Neuronal stem cell (in vitro differentiated cells): ENCODE data around the gene OR52N5.

ENCODE experiments used
- DNase-seq: peaks from one replicate; pipeline ENCODE4 v3.0.0-alpha.2; 2013; ENCODE audit warnings: low spot score
- H2AFZ ChIP-seq: one replicate; pipeline ENCODE4 v1.6.1; 2013; ENCODE audit warnings: mild to moderate bottlenecking, low read length, inconsistent platforms
- H2AK5ac ChIP-seq: 2 replicates; pipeline ENCODE4 v1.6.1; 2013; ENCODE audit warnings: low read depth, mild to moderate bottlenecking, inconsistent platforms, low read length, moderate library complexity, mixed read lengths
- H2BK120ac ChIP-seq: 2 replicates; pipeline ENCODE4 v1.6.1; 2013; ENCODE audit warnings: low read depth, mild to moderate bottlenecking, inconsistent platforms, low read length, moderate library complexity, mixed read lengths
- H2BK12ac ChIP-seq: one replicate; pipeline ENCODE4 v1.6.1; 2013; ENCODE audit warnings: low read length, inconsistent platforms
- H2BK15ac ChIP-seq: 2 replicates; pipeline ENCODE4 v1.6.1; 2013; ENCODE audit warnings: mild to moderate bottlenecking, low read length, inconsistent platforms, mixed read lengths
- H2BK5ac ChIP-seq: one replicate; pipeline ENCODE4 v1.6.1; 2013; ENCODE audit warnings: inconsistent platforms, mild to moderate bottlenecking, low read length, moderate library complexity
- H3K14ac ChIP-seq: one replicate; pipeline ENCODE4 v1.6.1; 2013; ENCODE audit warnings: low read length, inconsistent platforms
- H3K18ac ChIP-seq: 2 replicates; pipeline ENCODE4 v1.6.1; 2013; ENCODE audit warnings: low read length, inconsistent platforms
- H3K23ac ChIP-seq: 2 replicates; pipeline ENCODE4 v1.6.1; 2013; ENCODE audit warnings: low read depth, mild to moderate bottlenecking, mixed read lengths, low read length, inconsistent platforms; ENCODE audit not compliant: poor library complexity
- H3K27ac ChIP-seq: replicated peaks from 3 replicates; pipeline ENCODE4 v1.5.1; 2013; ENCODE audit warnings: low read length, inconsistent platforms
- H3K27me3 ChIP-seq, 3 experiments: 2 replicates each; pipeline ENCODE4 v1.6.1; 2013; ENCODE audit warnings: low read length in 3 of 3, mild to moderate bottlenecking in 2 of 3, inconsistent platforms in 1 of 3, low read depth in 1 of 3, mixed read lengths in 1 of 3, moderate library complexity in 1 of 3; ENCODE audit not compliant: control insufficient read depth in 3 of 3, insufficient read depth in 3 of 3
- H3K36me3 ChIP-seq, 2 donors: replicated peaks in 1 of 2; 2 replicates each; pipeline ENCODE4 v1.6.1; 2013; ENCODE audit warnings: low read length in 2 of 2; ENCODE audit not compliant: control insufficient read depth in 2 of 2, insufficient read depth in 2 of 2
- H3K4ac ChIP-seq: 2 replicates; pipeline ENCODE4 v1.6.1; 2013; ENCODE audit warnings: inconsistent platforms, mild to moderate bottlenecking, low read length, moderate library complexity
- H3K4me1 ChIP-seq, 2 donors: 1 replicate in 1 of 2; 2 replicates in 1 of 2; pipeline ENCODE4 v1.6.1; 2013; ENCODE audit warnings: low read length in 2 of 2, low read depth in 1 of 2; ENCODE audit not compliant: control insufficient read depth in 2 of 2, insufficient read depth in 1 of 2
- H3K4me2 ChIP-seq: one replicate; pipeline ENCODE4 v1.6.1; 2013; ENCODE audit warnings: mild to moderate bottlenecking, low read length, inconsistent platforms; ENCODE audit not compliant: insufficient read depth, poor library complexity, severe bottlenecking
- H3K4me3 ChIP-seq, 2 donors: 2 replicates each; pipeline ENCODE4 v1.5.1; 2013; ENCODE audit warnings: low read length in 2 of 2, mild to moderate bottlenecking in 2 of 2, inconsistent platforms in 1 of 2, moderate library complexity in 1 of 2
- H3K79me1 ChIP-seq: one replicate; pipeline ENCODE4 v1.6.1; 2013; ENCODE audit warnings: low read depth, mild to moderate bottlenecking, inconsistent platforms, low read length, moderate library complexity
- H3K9ac ChIP-seq: one replicate; pipeline ENCODE4 v1.6.1; 2013; ENCODE audit warnings: mild to moderate bottlenecking, low read depth, low read length, inconsistent platforms; ENCODE audit not compliant: poor library complexity
- H3K9me3 ChIP-seq, 2 donors: replicated peaks in 1 of 2; 2 replicates each; pipeline versions ENCODE3 to v1.6.1; 2013; ENCODE audit warnings: low read length in 2 of 2, mild to moderate bottlenecking in 2 of 2, inconsistent platforms in 1 of 2, low read depth in 1 of 2, mixed read lengths in 1 of 2, moderate library complexity in 1 of 2; ENCODE audit not compliant: control insufficient read depth in 2 of 2, insufficient read depth in 1 of 2
- H4K8ac ChIP-seq: one replicate; pipeline ENCODE4 v1.6.1; 2013; ENCODE audit warnings: low read depth, mild to moderate bottlenecking, inconsistent platforms, low read length, moderate library complexity
- H4K91ac ChIP-seq: one replicate; pipeline ENCODE4 v1.6.1; 2013; ENCODE audit warnings: low read length, low read depth, mild to moderate bottlenecking, inconsistent platforms; ENCODE audit not compliant: poor library complexity
- WGBS, 2 donors: extraction: QIAGEN DNeasy Blood & Tissue Kit; methylation state at CpG; one replicate each; pipeline ENCODE4 v1.1.7; 2013; ENCODE audit warnings: missing lambda C conversion rate in 2 of 2, mixed read lengths in 1 of 2; ENCODE audit not compliant: insufficient read length in 2 of 2, insufficient replicate concordance in 1 of 2; ENCODE audit errors: extremely low coverage in 2 of 2; 5-methylcytosine and 5-hydroxymethylcytosine counted together

Gene OR52N5

DNA sequence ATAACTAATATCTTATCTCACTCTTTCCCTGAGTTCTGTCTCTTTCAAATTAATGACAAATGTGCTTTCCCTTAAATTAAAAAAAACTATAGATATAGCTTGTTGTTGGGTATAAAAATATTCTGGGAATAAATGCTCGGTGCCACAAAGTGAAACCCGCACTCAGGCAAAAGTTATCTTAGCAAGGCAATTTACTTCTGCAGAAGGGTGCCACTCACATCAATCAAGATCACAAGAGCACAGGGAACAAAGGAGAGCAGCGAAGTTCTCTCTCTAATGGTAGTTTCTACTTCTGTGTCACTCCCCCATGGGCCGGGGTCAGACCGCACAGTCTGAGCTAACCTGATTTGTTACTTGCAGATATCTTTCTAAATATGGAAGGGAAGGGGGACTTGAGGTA is 20.8 kb upstream of the OR52N5 start:
- no peak overlapping the region for H3K4me3 ChIP-seq
- H3K9ac ChIP-seq = no peak overlapping the region
- H3K9me3 ChIP-seq = no peaks in the 10 kb centered on the region
- no peak overlapping the region for H2AFZ ChIP-seq
- H3K23ac ChIP-seq = no peak overlapping the region
- H3K27me3 ChIP-seq = no peaks in the 10 kb centered on the region
- no peak overlapping the region for H3K4ac ChIP-seq
- no peak overlapping the region for H3K18ac ChIP-seq
- H3K79me1 ChIP-seq = no peaks in the 10 kb centered on the region
- WGBS, 2 donors = no CpG with 5 or more reads among the region's 5 CpGs
- H2BK120ac ChIP-seq = no peak overlapping the region
- H3K4me1 ChIP-seq = peaks cover 0 to 3% of the 10 kb centered on the region in 2 donors
- H2BK15ac ChIP-seq = no peak overlapping the region
- H4K8ac ChIP-seq = no peak overlapping the region
- no peak overlapping the region for H3K4me2 ChIP-seq
- H2BK12ac ChIP-seq = no peak overlapping the region
- no peak overlapping the region for H2BK5ac ChIP-seq
- H3K36me3 ChIP-seq = no peaks in the 10 kb centered on the region
- no peak overlapping the region for H3K27ac ChIP-seq
- no peak for DNase-seq
- no peak overlapping the region for H2AK5ac ChIP-seq
- no peak overlapping the region for H3K14ac ChIP-seq
- no peak overlapping the region for H4K91ac ChIP-seq

DNA sequence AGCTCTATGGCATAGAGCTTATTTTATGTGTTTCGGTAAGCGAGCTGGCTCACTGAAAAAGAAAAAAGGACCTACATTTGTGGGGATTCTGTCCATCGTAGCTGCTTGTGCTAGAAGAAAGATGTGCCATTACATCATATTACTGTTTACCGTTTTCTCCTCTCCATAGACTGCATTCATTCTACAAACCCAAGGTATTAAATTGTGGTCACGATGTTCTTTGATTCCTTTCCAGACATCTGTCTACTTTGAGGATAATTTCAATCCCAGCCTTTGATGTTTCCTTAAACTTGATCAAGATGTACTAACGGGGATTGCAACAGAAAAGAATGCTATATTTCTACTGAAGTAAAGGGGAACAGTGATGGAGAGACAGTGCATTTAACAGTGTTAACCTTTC is 13.4 kb upstream of the OR52N5 start:
- Histone ChIP-seq H3K4me2 (no peak overlapping the region), H4K8ac (no peak overlapping the region), H3K18ac (no peak overlapping the region), H3K4me1 (no peaks in the 10 kb centered on the region), H3K27ac (no peak overlapping the region), H3K9ac (no peak overlapping the region), H2AFZ (no peak overlapping the region), H2BK15ac (no peak overlapping the region), H3K79me1 (no peaks in the 10 kb centered on the region), H2BK12ac (no peak overlapping the region), H3K4ac (no peak overlapping the region), H4K91ac (no peak overlapping the region), H2BK5ac (no peak overlapping the region), H3K36me3 (no peaks in the 10 kb centered on the region), H3K9me3 (no peaks in the 10 kb centered on the region), H3K4me3 (no peak overlapping the region), H3K14ac (no peak overlapping the region), H2BK120ac (no peak overlapping the region), H3K23ac (no peak overlapping the region), H3K27me3 (no peaks in the 10 kb centered on the region), H2AK5ac (no peak overlapping the region)
- no peak for DNase-seq
- WGBS, 2 donors = no CpG with 5 or more reads among the region's 6 CpGs

DNA sequence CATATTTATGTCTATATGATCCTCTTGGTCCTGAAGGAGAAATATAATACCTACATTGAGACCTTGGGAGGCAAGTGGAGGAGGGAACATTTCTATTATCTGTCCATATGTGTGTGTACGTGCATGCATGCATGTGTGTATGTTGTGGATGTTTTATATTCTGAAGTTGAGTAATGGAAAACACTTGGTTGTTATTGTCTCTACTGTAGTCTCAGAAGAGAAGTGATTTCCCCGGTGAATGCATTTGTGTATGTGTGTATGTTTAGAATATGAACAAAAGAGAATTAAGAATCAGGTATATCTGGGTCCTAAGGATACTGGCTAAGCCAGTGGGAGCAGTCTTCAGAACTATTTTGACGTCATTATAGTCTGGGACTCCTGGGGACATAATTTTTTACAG is 8.0 kb upstream of the OR52N5 start, which contains the start of gene OR52N1:
OR52N1 (minus strand) TSS at position 101 of the 400 bp plus-strand sequence. CDS start 2,449 bp downstream, outside the sequence.
- H4K8ac ChIP-seq = no peak within 1 kb of the TSS
- no peak for DNase-seq
- no CpG with 5 or more reads among the region's 3 CpGs for WGBS, 2 donors

DNA sequence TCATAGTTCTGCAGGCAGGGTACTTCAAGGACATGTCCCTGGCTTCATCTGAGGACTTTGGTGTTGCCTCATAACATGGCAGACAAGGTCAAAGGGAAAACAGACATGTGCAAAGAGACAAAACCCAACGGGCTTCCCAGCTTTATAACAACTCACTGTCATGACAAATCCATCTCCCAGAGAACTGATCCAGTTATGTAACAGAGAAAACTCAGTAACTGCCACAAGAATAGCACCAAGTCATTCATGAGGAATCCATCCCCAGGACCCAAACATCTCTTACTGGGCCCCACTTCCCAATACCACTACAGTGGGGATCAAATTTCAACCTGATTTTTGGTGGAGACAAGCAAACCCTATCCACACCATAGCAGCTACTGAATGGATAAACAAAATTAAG is 16.1 kb downstream of the OR52N5 start:
- Histone ChIP-seq H3K18ac (no peak overlapping the region), H3K14ac (no peak overlapping the region), H3K27ac (no peak overlapping the region), H3K36me3 (no peaks in the 10 kb centered on the region), H2BK12ac (no peak overlapping the region), H3K23ac (no peak overlapping the region), H3K9ac (no peak overlapping the region), H3K4ac (no peak overlapping the region), H3K4me2 (no peak overlapping the region), H2AFZ (no peak overlapping the region), H2BK15ac (no peak overlapping the region), H4K91ac (no peak overlapping the region), H3K79me1 (no peaks in the 10 kb centered on the region), H3K27me3 (no peaks in the 10 kb centered on the region), H4K8ac (no peak overlapping the region), H2AK5ac (no peak overlapping the region), H3K9me3 (no peaks in the 10 kb centered on the region), H3K4me1 (no peaks in the 10 kb centered on the region), H2BK120ac (no peak overlapping the region), H2BK5ac (no peak overlapping the region), H3K4me3 (no peak overlapping the region)
- no CpG with 5 or more reads among the region's 1 CpG for WGBS, 2 donors
- DNase-seq = no peak

More for the DNA sequence above, 8.0 kb upstream of the OR52N5 start, which contains the start of gene OR52N1:
- Histone ChIP-seq H3K4me2 (no peak within 1 kb of the TSS), H4K91ac (no peak within 1 kb of the TSS), H3K14ac (no peak within 1 kb of the TSS), H2BK12ac (no peak within 1 kb of the TSS), H2BK120ac (no peak within 1 kb of the TSS), H3K9ac (no peak within 1 kb of the TSS), H3K4me3 (no peak within 1 kb of the TSS), H3K23ac (no peak within 1 kb of the TSS), H3K4me1 (no peaks in the 10 kb centered on the region), H3K27ac (no peak within 1 kb of the TSS), H3K27me3 (no peaks in the 10 kb centered on the region), H3K36me3 (no peaks in the 10 kb centered on the region), H2AFZ (no peak within 1 kb of the TSS), H3K4ac (no peak within 1 kb of the TSS), H2AK5ac (no peak within 1 kb of the TSS), H3K18ac (no peak within 1 kb of the TSS), H2BK5ac (no peak within 1 kb of the TSS), H2BK15ac (no peak within 1 kb of the TSS), H3K79me1 (no peaks in the 10 kb centered on the region), H3K9me3 (no peaks in the 10 kb centered on the region)
